CD4-positive, alpha-beta T cell treated with Interleukin-17A for 1 hour (primary cell): ENCODE measurements around the gene KRT33B.

Experiments
- DNase-seq: peaks from one replicate; pipeline ENCODE4 v3.0.0-alpha.2; 2020

The KRT33B gene

DNA sequence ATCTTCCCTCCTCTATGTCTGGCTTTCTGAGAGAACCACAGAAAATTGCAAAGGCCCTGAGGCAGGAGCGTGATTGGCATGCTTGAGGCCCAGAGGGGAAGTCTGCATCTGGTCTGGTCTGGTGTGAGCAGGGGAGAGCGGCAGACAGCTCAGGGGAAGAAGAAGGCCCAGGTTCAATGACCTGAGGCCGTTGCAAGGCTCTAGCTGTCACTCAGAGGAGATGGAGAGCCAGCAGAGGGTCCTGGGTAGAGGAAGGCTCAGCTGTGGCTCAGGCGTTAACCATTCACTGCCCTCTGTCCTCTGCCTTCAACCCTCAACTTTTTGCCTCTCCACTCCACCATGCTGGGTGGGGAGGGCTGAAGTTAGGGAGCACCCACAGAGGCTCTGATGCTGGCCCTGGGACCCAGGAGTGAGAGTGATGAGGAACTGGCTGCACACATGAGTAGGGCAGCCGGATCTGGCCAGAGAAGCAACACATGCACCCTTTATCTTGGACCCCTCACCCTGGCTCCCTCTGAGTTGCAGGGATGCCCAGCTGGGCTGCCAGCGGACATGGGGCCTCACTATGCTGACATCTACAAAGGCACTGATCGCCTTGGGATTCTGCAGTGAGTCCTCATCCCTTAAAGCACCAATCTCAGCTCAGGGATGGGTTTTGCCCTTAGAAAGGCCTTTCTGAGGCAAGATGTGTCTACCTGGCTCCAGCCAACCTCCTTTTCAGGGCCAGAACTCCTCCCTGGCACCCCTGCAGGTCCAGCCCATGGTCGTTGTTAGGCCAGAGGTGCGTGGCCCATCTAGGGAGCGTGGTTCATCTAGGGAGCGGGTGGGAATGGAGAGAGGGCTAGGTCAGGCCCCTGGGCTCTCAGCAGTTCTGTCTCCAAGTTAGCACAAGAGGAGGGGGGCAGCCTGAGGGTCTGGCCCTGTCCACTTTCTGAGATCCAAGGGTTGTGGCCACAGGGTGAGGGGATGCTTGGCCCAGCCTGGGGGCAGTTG is 46.4 kb downstream of the KRT33B start:
- DNase-seq, result no peak

DNA sequence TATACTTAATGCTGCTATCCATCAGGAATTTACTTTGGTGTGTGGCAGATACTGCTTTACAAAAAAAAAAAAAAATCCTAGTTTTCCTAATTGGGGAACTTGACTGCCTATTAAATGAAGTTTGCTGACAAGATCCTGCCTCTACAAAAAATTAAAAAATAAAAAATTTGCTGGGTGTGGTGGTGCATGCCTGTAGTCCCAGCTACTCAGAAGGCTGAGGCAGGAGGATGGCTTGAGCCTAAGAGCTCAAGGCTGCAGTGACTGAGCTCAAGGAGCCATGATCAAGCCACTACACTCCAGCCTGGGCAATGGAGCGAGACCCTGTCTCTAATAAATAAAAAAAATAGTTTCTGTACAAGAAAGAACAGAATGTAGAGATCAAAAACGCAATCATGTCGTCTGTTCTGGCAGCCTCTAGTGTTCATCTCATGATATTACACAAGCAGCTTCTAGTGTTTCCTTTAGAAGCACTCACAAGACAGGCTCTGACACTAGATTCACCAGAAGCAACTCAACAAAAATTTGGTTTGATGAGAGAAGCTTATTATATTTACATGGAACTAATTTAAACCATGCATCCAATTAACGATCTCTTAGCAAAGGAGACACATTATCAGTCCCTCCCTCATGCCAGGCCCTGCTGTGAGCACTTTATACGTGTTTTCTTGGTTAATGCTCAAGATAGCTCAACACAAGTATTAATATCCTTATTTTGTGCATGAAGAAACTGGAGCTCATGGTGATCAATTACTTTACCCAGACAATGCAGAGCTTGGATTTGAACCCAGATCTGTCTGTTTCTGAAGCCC is 47.3 kb downstream of the KRT33B start:
- DNase-seq, result peak; percentile 67

DNA sequence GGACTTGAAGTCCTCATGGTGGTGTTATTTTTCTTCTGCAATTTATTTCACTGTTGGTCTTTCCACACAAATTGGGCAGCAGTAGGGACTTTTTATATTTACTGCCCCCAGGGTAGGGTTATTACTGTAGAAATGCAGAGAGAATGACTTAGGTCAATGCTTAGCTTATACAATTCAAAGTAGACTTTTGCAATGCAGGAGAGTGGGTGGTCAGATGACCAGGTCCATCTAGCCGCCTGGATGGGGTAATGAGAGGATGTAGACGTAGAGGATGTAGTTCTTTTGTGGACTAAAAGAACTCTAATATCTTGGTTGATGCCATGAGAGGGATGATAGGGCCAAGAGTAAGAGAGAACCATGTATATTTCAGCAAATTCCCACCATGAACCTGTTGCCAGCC is 51.4 kb downstream of the KRT33B start:
- DNase-seq, result no peak

DNA sequence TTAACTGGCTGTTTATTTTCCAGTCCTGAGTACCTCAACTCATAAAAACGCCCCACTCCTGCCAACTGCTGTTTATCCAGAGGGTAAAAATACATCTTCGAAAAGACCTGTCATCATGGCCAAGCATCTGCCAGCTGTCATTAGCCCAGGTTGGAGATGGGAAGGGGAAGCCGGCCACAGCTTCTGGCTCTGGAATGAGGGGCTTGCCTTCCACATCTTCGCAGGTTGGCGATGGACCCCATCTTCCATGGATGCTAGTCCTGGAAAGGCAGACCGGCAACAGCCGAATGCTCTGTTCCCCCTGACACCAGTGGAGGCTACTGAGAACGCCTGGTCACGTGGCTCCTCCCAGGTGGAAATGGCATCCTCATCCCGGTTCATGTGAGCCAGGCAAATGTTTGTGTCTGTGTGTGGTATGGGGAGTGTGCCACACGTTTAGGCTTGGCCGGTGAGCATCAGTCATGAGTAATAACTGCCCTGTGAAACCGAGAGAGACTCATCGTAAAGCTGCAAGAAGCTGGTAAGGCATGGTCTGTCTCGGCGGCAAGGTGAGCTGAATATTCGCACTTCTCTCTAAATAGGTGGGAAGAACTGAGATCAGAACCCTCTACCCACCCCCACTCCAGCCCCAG is 53.7 kb downstream of the KRT33B start:
- no peak for DNase-seq

DNA sequence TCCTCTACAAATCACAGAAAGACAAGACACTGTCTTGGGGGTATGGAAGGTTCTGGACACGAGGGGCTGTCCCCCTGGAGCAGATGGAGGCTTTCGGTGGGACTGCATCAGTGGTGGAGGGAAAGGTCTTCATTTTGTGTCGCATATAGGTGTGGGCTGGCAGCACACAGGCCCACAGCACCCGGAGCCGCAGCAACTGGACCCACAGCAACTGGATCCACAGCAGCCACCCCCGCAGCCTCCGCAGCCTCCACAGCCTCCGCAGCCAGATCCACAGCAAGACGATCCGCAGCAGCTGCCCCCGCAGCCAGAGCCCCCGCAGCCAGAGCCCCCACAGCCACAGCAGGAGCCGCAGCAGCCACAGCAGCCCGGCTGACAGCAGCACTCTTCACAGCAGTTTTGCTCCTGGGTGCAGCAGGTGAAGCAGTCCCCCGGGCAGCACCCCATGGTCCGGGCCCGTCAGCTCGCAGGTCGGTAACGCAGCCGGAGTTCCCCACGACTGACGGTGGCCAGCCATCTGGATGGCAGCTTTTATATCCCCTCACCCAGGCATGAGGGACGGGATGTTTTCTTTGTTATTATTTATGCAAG is 54.3 kb downstream of the KRT33B start, which contains the start of gene KRTAP17-1:
Gene KRTAP17-1 (minus strand): TSS at position 507 of the 591 bp plus-strand sequence. CDS start 60 bp downstream, at position 447.
- no peak for DNase-seq
